ENCODE measurements around the gene SLC22A17. TPM values are rescaled to one million over a fixed set of nuclear protein-coding genes. Genes with fewer than 3 reads are reported as not detected.

SLC22A17 gene
- total RNA-seq, 1 experiment from 2014 or later, result 42.3 TPM

GRCh38 chr14:23399136-23399535, 46.4 kb upstream of the SLC22A17 start:
- 0 out of 2 replicates have a peak, but pooled peaks cover 2% of the 10 kb centered on the region for H3K4me1 Mint-ChIP-seq
- peaks cover 22% of the 10 kb centered on the region for H3K27me3 Mint-ChIP-seq (ENCODE audit: low read depth)
- ATAC-seq (no peak), DNase-seq (ENCODE audit: low spot score) (no peak)
- ChIA-PET CTCF (interaction anchor here (1.2 kb wide), 1 partner anchor 19 kb away, joined by 3 read pairs; no protein-coding TSS in a partner anchor), POLR2A (no interaction called here)
- TF ChIP-seq TCF7 (CRISPR knock-in tag; IDR thresholded peaks at IDR 0.05; ENCODE audit: low read depth), result no peak
- TF ChIP-seq MLX (CRISPR knock-in tag; IDR thresholded peaks at IDR 0.05), result no peak
- TF ChIP-seq KAT7 (CRISPR knock-in tag; IDR thresholded peaks at IDR 0.05; ENCODE audit: borderline replicate concordance), result no peak
- TF ChIP-seq ZNF263 (CRISPR knock-in tag; IDR thresholded peaks at IDR 0.05; ENCODE audit: low read depth), result no peak
- TF ChIP-seq, protein P1, sequence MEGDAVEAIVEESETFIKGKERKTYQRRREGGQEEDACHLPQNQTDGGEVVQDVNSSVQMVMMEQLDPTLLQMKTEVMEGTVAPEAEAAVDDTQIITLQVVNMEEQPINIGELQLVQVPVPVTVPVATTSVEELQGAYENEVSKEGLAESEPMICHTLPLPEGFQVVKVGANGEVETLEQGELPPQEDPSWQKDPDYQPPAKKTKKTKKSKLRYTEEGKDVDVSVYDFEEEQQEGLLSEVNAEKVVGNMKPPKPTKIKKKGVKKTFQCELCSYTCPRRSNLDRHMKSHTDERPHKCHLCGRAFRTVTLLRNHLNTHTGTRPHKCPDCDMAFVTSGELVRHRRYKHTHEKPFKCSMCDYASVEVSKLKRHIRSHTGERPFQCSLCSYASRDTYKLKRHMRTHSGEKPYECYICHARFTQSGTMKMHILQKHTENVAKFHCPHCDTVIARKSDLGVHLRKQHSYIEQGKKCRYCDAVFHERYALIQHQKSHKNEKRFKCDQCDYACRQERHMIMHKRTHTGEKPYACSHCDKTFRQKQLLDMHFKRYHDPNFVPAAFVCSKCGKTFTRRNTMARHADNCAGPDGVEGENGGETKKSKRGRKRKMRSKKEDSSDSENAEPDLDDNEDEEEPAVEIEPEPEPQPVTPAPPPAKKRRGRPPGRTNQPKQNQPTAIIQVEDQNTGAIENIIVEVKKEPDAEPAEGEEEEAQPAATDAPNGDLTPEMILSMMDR (IDR thresholded peaks at IDR 0.05), result no peak
- TF ChIP-seq FOXK1 (CRISPR knock-in tag; IDR thresholded peaks at IDR 0.05), result no peak
- TF ChIP-seq EMX1 (CRISPR knock-in tag; IDR thresholded peaks at IDR 0.05), result no peak
- TF ChIP-seq ERG (CRISPR knock-in tag; IDR thresholded peaks at IDR 0.05), result no peak
- TF ChIP-seq GRHL2 (CRISPR knock-in tag; IDR thresholded peaks at IDR 0.05; ENCODE audit: insufficient replicate concordance, severe bottlenecking), result no peak
- TF ChIP-seq GABPB1 (CRISPR knock-in tag; IDR thresholded peaks at IDR 0.05), result no peak
- no peaks in the 10 kb centered on the region for H3K9me3 Mint-ChIP-seq
- H3K4me3 Mint-ChIP-seq, result no peak overlapping the region
- H3K27ac Mint-ChIP-seq, result no peak overlapping the region
- no peaks in the 10 kb centered on the region for H3K36me3 Mint-ChIP-seq

DNA sequence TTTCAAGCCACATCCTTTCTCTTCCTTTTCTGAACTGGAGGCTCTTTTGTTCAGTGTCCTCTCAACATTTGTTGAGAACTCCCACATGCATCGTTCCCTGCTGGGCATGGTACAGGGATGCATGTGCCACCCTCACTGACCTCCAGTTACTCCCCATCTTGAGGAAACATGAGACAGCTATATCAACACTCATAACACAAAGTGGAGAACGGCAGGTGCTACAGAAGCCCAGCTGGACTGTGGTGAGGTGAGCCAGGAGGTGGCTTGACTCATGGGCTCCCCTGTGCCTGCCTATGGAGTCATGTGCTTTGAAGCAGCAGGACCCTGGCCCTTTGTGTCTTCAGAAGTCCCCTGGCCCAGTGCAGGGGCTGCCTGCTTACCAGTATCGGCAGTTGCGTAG, 45.7 kb upstream of the SLC22A17 start:
- Mint-ChIP-seq H3K9me3 (peaks cover 5% of the 10 kb centered on the region), H3K4me1 (0 out of 2 replicates have a peak, but pooled peaks cover 2% of the 10 kb centered on the region), H3K27me3 (ENCODE audit: low read depth) (peaks cover 19% of the 10 kb centered on the region), H3K4me3 (no peak overlapping the region), H3K27ac (no peak overlapping the region), H3K36me3 (no peaks in the 10 kb centered on the region)
- ATAC-seq (no peak), DNase-seq (ENCODE audit: low spot score) (no peak)
- ChIA-PET CTCF (interaction anchor here (1.9 kb wide), 1 partner anchor 18 kb away, joined by 6 read pairs; no protein-coding TSS in a partner anchor), POLR2A (no interaction called here)
- no peak for TF ChIP-seq PRDM15 (CRISPR knock-in tag; IDR thresholded peaks at IDR 0.05)
- no peak for TF ChIP-seq CBFB (CRISPR knock-in tag; IDR thresholded peaks at IDR 0.05; ENCODE audit: low read depth)
- TF ChIP-seq GTF2I (CRISPR knock-in tag; conservative IDR thresholded peaks at IDR 0.05), result no peak
- TF ChIP-seq, protein P2, sequence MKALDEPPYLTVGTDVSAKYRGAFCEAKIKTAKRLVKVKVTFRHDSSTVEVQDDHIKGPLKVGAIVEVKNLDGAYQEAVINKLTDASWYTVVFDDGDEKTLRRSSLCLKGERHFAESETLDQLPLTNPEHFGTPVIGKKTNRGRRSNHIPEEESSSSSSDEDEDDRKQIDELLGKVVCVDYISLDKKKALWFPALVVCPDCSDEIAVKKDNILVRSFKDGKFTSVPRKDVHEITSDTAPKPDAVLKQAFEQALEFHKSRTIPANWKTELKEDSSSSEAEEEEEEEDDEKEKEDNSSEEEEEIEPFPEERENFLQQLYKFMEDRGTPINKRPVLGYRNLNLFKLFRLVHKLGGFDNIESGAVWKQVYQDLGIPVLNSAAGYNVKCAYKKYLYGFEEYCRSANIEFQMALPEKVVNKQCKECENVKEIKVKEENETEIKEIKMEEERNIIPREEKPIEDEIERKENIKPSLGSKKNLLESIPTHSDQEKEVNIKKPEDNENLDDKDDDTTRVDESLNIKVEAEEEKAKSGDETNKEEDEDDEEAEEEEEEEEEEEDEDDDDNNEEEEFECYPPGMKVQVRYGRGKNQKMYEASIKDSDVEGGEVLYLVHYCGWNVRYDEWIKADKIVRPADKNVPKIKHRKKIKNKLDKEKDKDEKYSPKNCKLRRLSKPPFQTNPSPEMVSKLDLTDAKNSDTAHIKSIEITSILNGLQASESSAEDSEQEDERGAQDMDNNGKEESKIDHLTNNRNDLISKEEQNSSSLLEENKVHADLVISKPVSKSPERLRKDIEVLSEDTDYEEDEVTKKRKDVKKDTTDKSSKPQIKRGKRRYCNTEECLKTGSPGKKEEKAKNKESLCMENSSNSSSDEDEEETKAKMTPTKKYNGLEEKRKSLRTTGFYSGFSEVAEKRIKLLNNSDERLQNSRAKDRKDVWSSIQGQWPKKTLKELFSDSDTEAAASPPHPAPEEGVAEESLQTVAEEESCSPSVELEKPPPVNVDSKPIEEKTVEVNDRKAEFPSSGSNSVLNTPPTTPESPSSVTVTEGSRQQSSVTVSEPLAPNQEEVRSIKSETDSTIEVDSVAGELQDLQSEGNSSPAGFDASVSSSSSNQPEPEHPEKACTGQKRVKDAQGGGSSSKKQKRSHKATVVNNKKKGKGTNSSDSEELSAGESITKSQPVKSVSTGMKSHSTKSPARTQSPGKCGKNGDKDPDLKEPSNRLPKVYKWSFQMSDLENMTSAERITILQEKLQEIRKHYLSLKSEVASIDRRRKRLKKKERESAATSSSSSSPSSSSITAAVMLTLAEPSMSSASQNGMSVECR (CRISPR knock-in tag; IDR thresholded peaks at IDR 0.05; ENCODE audit: borderline replicate concordance), result no peak
- no peak for TF ChIP-seq ATF1 (CRISPR knock-in tag; IDR thresholded peaks at IDR 0.05)
- TF ChIP-seq TP53 (CRISPR knock-in tag; IDR thresholded peaks at IDR 0.05), result no peak
- TF ChIP-seq, protein P3, sequence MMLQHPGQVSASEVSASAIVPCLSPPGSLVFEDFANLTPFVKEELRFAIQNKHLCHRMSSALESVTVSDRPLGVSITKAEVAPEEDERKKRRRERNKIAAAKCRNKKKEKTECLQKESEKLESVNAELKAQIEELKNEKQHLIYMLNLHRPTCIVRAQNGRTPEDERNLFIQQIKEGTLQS (CRISPR knock-in tag; conservative IDR thresholded peaks at IDR 0.05), result no peak
- no peak for TF ChIP-seq TEAD4 (CRISPR knock-in tag; IDR thresholded peaks at IDR 0.05)
- TF ChIP-seq, protein P4, sequence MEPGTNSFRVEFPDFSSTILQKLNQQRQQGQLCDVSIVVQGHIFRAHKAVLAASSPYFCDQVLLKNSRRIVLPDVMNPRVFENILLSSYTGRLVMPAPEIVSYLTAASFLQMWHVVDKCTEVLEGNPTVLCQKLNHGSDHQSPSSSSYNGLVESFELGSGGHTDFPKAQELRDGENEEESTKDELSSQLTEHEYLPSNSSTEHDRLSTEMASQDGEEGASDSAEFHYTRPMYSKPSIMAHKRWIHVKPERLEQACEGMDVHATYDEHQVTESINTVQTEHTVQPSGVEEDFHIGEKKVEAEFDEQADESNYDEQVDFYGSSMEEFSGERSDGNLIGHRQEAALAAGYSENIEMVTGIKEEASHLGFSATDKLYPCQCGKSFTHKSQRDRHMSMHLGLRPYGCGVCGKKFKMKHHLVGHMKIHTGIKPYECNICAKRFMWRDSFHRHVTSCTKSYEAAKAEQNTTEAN (CRISPR knock-in tag; IDR thresholded peaks at IDR 0.05), result no peak
- TF ChIP-seq CREM (CRISPR knock-in tag; IDR thresholded peaks at IDR 0.05), result no peak
- TF ChIP-seq GRHL2 (CRISPR knock-in tag; IDR thresholded peaks at IDR 0.05; ENCODE audit: insufficient replicate concordance, severe bottlenecking), result no peak
- TF ChIP-seq GABPB1 (CRISPR knock-in tag; IDR thresholded peaks at IDR 0.05), result no peak
